GM18868 (cell line): ENCODE results near the gene LIPI.
"Not testable (repeated sequence)": the region's sequence is repeated elsewhere in the genome, so short reads cannot be mapped to it uniquely, and the experiment has no call there.

Experiments
- ATAC-seq: cut with Tn5 transposase; IDR thresholded peaks from one replicate; pipeline ENCODE4 v1.9.1; 2021; ENCODE audit warnings: mild to moderate bottlenecking, moderate library complexity; ENCODE audit not compliant: unreplicated experiment

The LIPI gene

GRCh38 chr21:14210738-14211137 lies at the start of gene LIPI:
TSS of gene LIPI (minus strand) at chr21:14210955. CDS start at chr21:14210845, 110 bp downstream.
- ATAC-seq = no peak

GRCh38 chr21:14260174-14260764 lies 49.5 kb upstream of the LIPI start:
- no peak for ATAC-seq

- peak; percentile 78 for ATAC-seq
Measured at GRCh38 chr21:14259747-14260146, 49.0 kb upstream of the LIPI start.

- ATAC-seq = no peak
Measured at GRCh38 chr21:14251336-14251735, 40.6 kb upstream of the LIPI start.

- ATAC-seq = no peak
Measured at GRCh38 chr21:14245711-14246110, 35.0 kb upstream of the LIPI start.

- ATAC-seq = no peak
Measured at GRCh38 chr21:14244911-14245310, 34.2 kb upstream of the LIPI start.

GRCh38 chr21:14243874-14244273 lies 33.1 kb upstream of the LIPI start:
- no peak for ATAC-seq

GRCh38 chr21:14243461-14243860 lies 32.7 kb upstream of the LIPI start:
- ATAC-seq = no peak

- ATAC-seq = no peak
Measured at GRCh38 chr21:14241297-14241696, 30.5 kb upstream of the LIPI start.

GRCh38 chr21:14239281-14239680 lies 28.5 kb upstream of the LIPI start:
- no peak for ATAC-seq

- no peak for ATAC-seq
Measured at GRCh38 chr21:14236180-14236579, 25.4 kb upstream of the LIPI start.

GRCh38 chr21:14235101-14235500 lies 24.3 kb upstream of the LIPI start:
- no peak for ATAC-seq

GRCh38 chr21:14229399-14229798 lies 18.6 kb upstream of the LIPI start:
- ATAC-seq = no peak

GRCh38 chr21:14223365-14223764 lies 12.6 kb upstream of the LIPI start:
- no peak for ATAC-seq

- ATAC-seq = peak; percentile 99
Measured at GRCh38 chr21:14215971-14216641, 5.4 kb upstream of the LIPI start, which contains the start of gene RBM11. TSS of gene RBM11 (plus strand) at chr21:14216157. CDS start at chr21:14216187, 30 bp downstream.

GRCh38 chr21:14213164-14213563 lies 2.4 kb upstream of the LIPI start:
- no peak for ATAC-seq

- ATAC-seq = no peak
Measured at GRCh38 chr21:14206222-14206621, 4.5 kb downstream of the LIPI start.

GRCh38 chr21:14166463-14167223 lies 44.1 kb downstream of the LIPI start:
- ATAC-seq = not testable (repeated sequence)

- no peak for ATAC-seq
Measured at GRCh38 chr21:14143999-14144398, 66.8 kb downstream of the LIPI start.

- ATAC-seq = no peak
Measured at GRCh38 chr21:14124266-14124665, 86.5 kb downstream of the LIPI start.

GRCh38 chr21:14121719-14122118 lies 89.0 kb downstream of the LIPI start:
- ATAC-seq = no peak
